Adipose tissue (tissue), 3 donors: ENCODE data around the gene STAG1. TPM values are rescaled to one million over a fixed set of nuclear protein-coding genes. Genes with fewer than 3 reads are reported as not detected.
"Not testable (repeated sequence)": the region's sequence is repeated elsewhere in the genome, so short reads cannot be mapped to it uniquely, and the experiment has no call there.

ENCODE experiments used
- H3K27ac ChIP-seq: one replicate; pipeline ENCODE4 v1.5.1; 2013; ENCODE audit warnings: low read depth, low read length
- WGBS, 3 donors: extraction: QIAGEN DNeasy Blood & Tissue Kit; methylation state at CpG; one replicate each; pipeline ENCODE4 v1.1.7; 2013; 5-methylcytosine and 5-hydroxymethylcytosine counted together
- polyA plus RNA-seq, 3 donors: library from polyadenylated mRNA; stranded (reverse); fragments of 200-250 nt; gene quantifications; one replicate each; pipeline ENCODE4 v1.2.3, GENCODE V29; 2013
- donor health status: healthy with polysubstance abuse.
- donor health status: Bipolar disorder and iron deficiency.
- donor health status: healthy.

The STAG1 gene
- polyA plus RNA-seq, 3 donors, result 7.7 to 16.0 (median 11.9) TPM

- H3K27ac ChIP-seq, result no peak overlapping the region
- 96 to 100% (median 100%) methylated on average over 1 of the region's 1 CpG for WGBS, 3 donors
These were observed 82.0 kb downstream of the STAG1 start for GRCh38 chr3:136670166-136670565.

GRCh38 chr3:136667081-136667480 lies 85.1 kb downstream of the STAG1 start:
- whole genome bisulfite sequencing, 3 donors, result 94 to 97% (median 94%) methylated on average over 2 of the region's 2 CpGs
- H3K27ac ChIP-seq, result no peak overlapping the region

GRCh38 chr3:136666301-136666700 lies 85.9 kb downstream of the STAG1 start:
- not testable (repeated sequence) for H3K27ac ChIP-seq
- 96 to 97% (median 97%) methylated on average over 5 to 6 of the region's 6 CpGs for WGBS, 3 donors

GRCh38 chr3:136664771-136665170 lies 87.4 kb downstream of the STAG1 start:
- H3K27ac ChIP-seq, result no peak overlapping the region
- WGBS, 3 donors, result 95 to 100% (median 97%) methylated on average over 1 of the region's 1 CpG

GRCh38 chr3:136661282-136661681 lies 90.9 kb downstream of the STAG1 start:
- no peak overlapping the region for H3K27ac ChIP-seq
- WGBS, 3 donors, result 94% methylated on average over 4 of the region's 4 CpGs

- 60 to 68% (median 63%) methylated on average over 8 of the region's 8 CpGs for WGBS, 3 donors
- no peak overlapping the region for H3K27ac ChIP-seq
These were observed 93.1 kb downstream of the STAG1 start for GRCh38 chr3:136658946-136659682.

GRCh38 chr3:136657526-136657925 lies 94.7 kb downstream of the STAG1 start:
- no peak overlapping the region for H3K27ac ChIP-seq
- 86 to 95% (median 93%) methylated on average over 3 of the region's 3 CpGs for WGBS, 3 donors

- no peak overlapping the region for H3K27ac ChIP-seq
These were observed 98.5 kb downstream of the STAG1 start for GRCh38 chr3:136653628-136654027.

GRCh38 chr3:136651581-136651980 lies 100.6 kb downstream of the STAG1 start:
- 46 to 88% (median 86%) methylated on average over 2 of the region's 2 CpGs for WGBS, 3 donors
- H3K27ac ChIP-seq, result no peak overlapping the region

- WGBS, 3 donors, result 46 to 98% (median 86%) methylated on average over 2 of the region's 2 CpGs
- H3K27ac ChIP-seq, result no peak overlapping the region
These were observed 101.7 kb downstream of the STAG1 start for GRCh38 chr3:136650461-136650860.

GRCh38 chr3:136645915-136646314 lies 106.3 kb downstream of the STAG1 start:
- H3K27ac ChIP-seq, result no peak overlapping the region
- 94 to 95% (median 94%) methylated on average over 2 of the region's 2 CpGs for WGBS, 3 donors

- H3K27ac ChIP-seq, result no peak overlapping the region
- WGBS, 3 donors, result 76 to 91% (median 83%) methylated on average over 1 of the region's 1 CpG
These were observed 108.0 kb downstream of the STAG1 start for GRCh38 chr3:136644212-136644611.

- WGBS, 3 donors, result 96 to 100% (median 99%) methylated on average over 2 of the region's 2 CpGs
- not testable (repeated sequence) for H3K27ac ChIP-seq
These were observed 108.8 kb downstream of the STAG1 start for GRCh38 chr3:136643380-136643779.

GRCh38 chr3:136642711-136643110 lies 109.5 kb downstream of the STAG1 start:
- WGBS, 3 donors, result 96 to 100% (median 96%) methylated on average over 1 of the region's 1 CpG
- no peak overlapping the region for H3K27ac ChIP-seq

- H3K27ac ChIP-seq, result no peak overlapping the region
- 91 to 100% (median 100%) methylated on average over 1 of the region's 1 CpG for WGBS, 3 donors
These were observed 113.1 kb downstream of the STAG1 start for GRCh38 chr3:136639069-136639468.

- H3K27ac ChIP-seq, result no peak overlapping the region
- WGBS, 3 donors, result 63 to 79% (median 68%) methylated on average over 2 of the region's 2 CpGs
These were observed 115.0 kb downstream of the STAG1 start for GRCh38 chr3:136637176-136637575.

- H3K27ac ChIP-seq, result no peak overlapping the region
- WGBS, 3 donors, result 90 to 95% (median 90%) methylated on average over 4 of the region's 4 CpGs
These were observed 117.4 kb downstream of the STAG1 start for GRCh38 chr3:136634821-136635220.

GRCh38 chr3:136632625-136633081 lies 119.5 kb downstream of the STAG1 start:
- WGBS, 3 donors, result 76 to 92% (median 88%) methylated on average over 5 of the region's 5 CpGs

GRCh38 chr3:136631424-136631823 lies 120.8 kb downstream of the STAG1 start:
- 92 to 95% (median 94%) methylated on average over 5 of the region's 5 CpGs for WGBS, 3 donors
- no peak overlapping the region for H3K27ac ChIP-seq

More at GRCh38 chr3:136632625-136633081, 119.5 kb downstream of the STAG1 start:
- no peak overlapping the region for H3K27ac ChIP-seq

GRCh38 chr3:136630915-136631314 lies 121.3 kb downstream of the STAG1 start:
- WGBS, 3 donors, result 70 to 78% (median 73%) methylated on average over 1 of the region's 1 CpG

More at GRCh38 chr3:136630915-136631314, 121.3 kb downstream of the STAG1 start:
- H3K27ac ChIP-seq, result no peak overlapping the region
